Neuronal stem cell (in vitro differentiated cells): ENCODE data around the gene CDX2.

Experiments used
- DNase-seq: peaks from one replicate; pipeline ENCODE4 v3.0.0-alpha.2; 2013; ENCODE audit warnings: low spot score
- H2AFZ ChIP-seq: one replicate; pipeline ENCODE4 v1.6.1; 2013; ENCODE audit warnings: mild to moderate bottlenecking, low read length, inconsistent platforms
- H2AK5ac ChIP-seq: 2 replicates; pipeline ENCODE4 v1.6.1; 2013; ENCODE audit warnings: low read depth, mild to moderate bottlenecking, inconsistent platforms, low read length, moderate library complexity, mixed read lengths
- H2BK120ac ChIP-seq: 2 replicates; pipeline ENCODE4 v1.6.1; 2013; ENCODE audit warnings: low read depth, mild to moderate bottlenecking, inconsistent platforms, low read length, moderate library complexity, mixed read lengths
- H2BK12ac ChIP-seq: one replicate; pipeline ENCODE4 v1.6.1; 2013; ENCODE audit warnings: low read length, inconsistent platforms
- H2BK15ac ChIP-seq: 2 replicates; pipeline ENCODE4 v1.6.1; 2013; ENCODE audit warnings: mild to moderate bottlenecking, low read length, inconsistent platforms, mixed read lengths
- H2BK5ac ChIP-seq: one replicate; pipeline ENCODE4 v1.6.1; 2013; ENCODE audit warnings: inconsistent platforms, mild to moderate bottlenecking, low read length, moderate library complexity
- H3K14ac ChIP-seq: one replicate; pipeline ENCODE4 v1.6.1; 2013; ENCODE audit warnings: low read length, inconsistent platforms
- H3K18ac ChIP-seq: 2 replicates; pipeline ENCODE4 v1.6.1; 2013; ENCODE audit warnings: low read length, inconsistent platforms
- H3K23ac ChIP-seq: 2 replicates; pipeline ENCODE4 v1.6.1; 2013; ENCODE audit warnings: low read depth, mild to moderate bottlenecking, mixed read lengths, low read length, inconsistent platforms; ENCODE audit not compliant: poor library complexity
- H3K27ac ChIP-seq: replicated peaks from 3 replicates; pipeline ENCODE4 v1.5.1; 2013; ENCODE audit warnings: low read length, inconsistent platforms
- H3K27me3 ChIP-seq, 3 experiments: 2 replicates each; pipeline ENCODE4 v1.6.1; 2013; ENCODE audit warnings: low read length in 3 of 3, mild to moderate bottlenecking in 2 of 3, inconsistent platforms in 1 of 3, low read depth in 1 of 3, mixed read lengths in 1 of 3, moderate library complexity in 1 of 3; ENCODE audit not compliant: control insufficient read depth in 3 of 3, insufficient read depth in 3 of 3
- H3K36me3 ChIP-seq, 2 donors: replicated peaks in 1 of 2; 2 replicates each; pipeline ENCODE4 v1.6.1; 2013; ENCODE audit warnings: low read length in 2 of 2; ENCODE audit not compliant: control insufficient read depth in 2 of 2, insufficient read depth in 2 of 2
- H3K4ac ChIP-seq: 2 replicates; pipeline ENCODE4 v1.6.1; 2013; ENCODE audit warnings: inconsistent platforms, mild to moderate bottlenecking, low read length, moderate library complexity
- H3K4me1 ChIP-seq, 2 donors: 1 replicate in 1 of 2; 2 replicates in 1 of 2; pipeline ENCODE4 v1.6.1; 2013; ENCODE audit warnings: low read length in 2 of 2, low read depth in 1 of 2; ENCODE audit not compliant: control insufficient read depth in 2 of 2, insufficient read depth in 1 of 2
- H3K4me2 ChIP-seq: one replicate; pipeline ENCODE4 v1.6.1; 2013; ENCODE audit warnings: mild to moderate bottlenecking, low read length, inconsistent platforms; ENCODE audit not compliant: insufficient read depth, poor library complexity, severe bottlenecking
- H3K4me3 ChIP-seq, 2 donors: 2 replicates each; pipeline ENCODE4 v1.5.1; 2013; ENCODE audit warnings: low read length in 2 of 2, mild to moderate bottlenecking in 2 of 2, inconsistent platforms in 1 of 2, moderate library complexity in 1 of 2
- H3K79me1 ChIP-seq: one replicate; pipeline ENCODE4 v1.6.1; 2013; ENCODE audit warnings: low read depth, mild to moderate bottlenecking, inconsistent platforms, low read length, moderate library complexity
- H3K9ac ChIP-seq: one replicate; pipeline ENCODE4 v1.6.1; 2013; ENCODE audit warnings: mild to moderate bottlenecking, low read depth, low read length, inconsistent platforms; ENCODE audit not compliant: poor library complexity
- H3K9me3 ChIP-seq, 2 donors: replicated peaks in 1 of 2; 2 replicates each; pipeline versions ENCODE3 to v1.6.1; 2013; ENCODE audit warnings: low read length in 2 of 2, mild to moderate bottlenecking in 2 of 2, inconsistent platforms in 1 of 2, low read depth in 1 of 2, mixed read lengths in 1 of 2, moderate library complexity in 1 of 2; ENCODE audit not compliant: control insufficient read depth in 2 of 2, insufficient read depth in 1 of 2
- H4K8ac ChIP-seq: one replicate; pipeline ENCODE4 v1.6.1; 2013; ENCODE audit warnings: low read depth, mild to moderate bottlenecking, inconsistent platforms, low read length, moderate library complexity
- H4K91ac ChIP-seq: one replicate; pipeline ENCODE4 v1.6.1; 2013; ENCODE audit warnings: low read length, low read depth, mild to moderate bottlenecking, inconsistent platforms; ENCODE audit not compliant: poor library complexity
- WGBS, 2 donors: extraction: QIAGEN DNeasy Blood & Tissue Kit; methylation state at CpG; one replicate each; pipeline ENCODE4 v1.1.7; 2013; ENCODE audit warnings: missing lambda C conversion rate in 2 of 2, mixed read lengths in 1 of 2; ENCODE audit not compliant: insufficient read length in 2 of 2, insufficient replicate concordance in 1 of 2; ENCODE audit errors: extremely low coverage in 2 of 2; 5-methylcytosine and 5-hydroxymethylcytosine counted together

Gene CDX2

DNA sequence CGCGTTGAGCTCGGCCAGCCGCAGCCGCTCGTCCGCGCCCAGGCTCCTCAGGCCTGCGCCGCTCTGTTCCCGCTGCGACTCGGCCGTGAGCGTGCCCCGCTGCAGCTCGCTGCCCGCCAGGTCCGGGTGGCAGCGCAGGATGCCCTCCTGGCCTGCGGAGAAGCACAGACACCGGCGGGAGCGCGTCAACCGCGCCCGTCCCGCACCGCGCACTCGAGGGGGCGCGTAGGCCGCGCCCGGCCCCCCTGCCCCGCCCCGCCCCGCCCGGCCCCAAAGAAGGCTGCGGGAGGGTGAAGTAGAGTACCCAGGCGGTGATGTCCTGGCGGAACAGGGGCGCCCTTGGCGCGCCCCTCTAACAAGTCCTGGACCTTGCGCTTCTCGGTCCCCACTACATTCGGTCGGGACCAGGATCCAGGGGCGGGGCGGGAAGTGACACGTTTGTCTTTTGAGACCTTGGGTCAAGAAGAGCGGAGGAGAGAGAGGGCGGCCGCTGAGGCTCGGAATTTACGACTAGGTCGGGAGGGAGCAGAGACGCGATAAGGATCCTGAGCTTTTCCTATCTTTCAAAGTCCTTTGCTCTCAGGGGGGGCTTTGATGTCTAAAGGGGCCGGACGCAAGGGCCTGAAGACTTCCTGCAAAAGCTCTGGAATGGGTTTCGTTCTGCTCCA is 9.3 kb upstream of the CDX2 start:
- Histone ChIP-seq H3K14ac (no peak overlapping the region), H3K4me2 (peak overlapping the region; percentile 36), H3K4me3 (peak overlapping the region in 1 of 2 donors; percentile 47), H3K18ac (peak overlapping the region; percentile 66), H2AK5ac (no peak overlapping the region), H2BK15ac (no peak overlapping the region), H4K91ac (no peak overlapping the region), H3K27ac (no peak overlapping the region), H3K79me1 (no peaks in the 10 kb centered on the region), H3K36me3 (no peaks in the 10 kb centered on the region), H2BK5ac (no peak overlapping the region), H3K9ac (peak overlapping the region; percentile 31), H4K8ac (no peak overlapping the region), H3K27me3 (peaks cover 64 to 98% (median 97%) of the 10 kb centered on the region in 3 experiments), H3K9me3 (peaks cover 0 to 3% of the 10 kb centered on the region in 2 donors), H2BK120ac (no peak overlapping the region), H3K4me1 (peaks cover 0 to 1% of the 10 kb centered on the region in 2 donors), H2BK12ac (no peak overlapping the region), H3K4ac (no peak overlapping the region), H3K23ac (no peak overlapping the region), H2AFZ (peak overlapping the region; percentile 35)
- no CpG with 5 or more reads among the region's 65 CpGs for WGBS, 2 donors
- DNase-seq: no peak

DNA sequence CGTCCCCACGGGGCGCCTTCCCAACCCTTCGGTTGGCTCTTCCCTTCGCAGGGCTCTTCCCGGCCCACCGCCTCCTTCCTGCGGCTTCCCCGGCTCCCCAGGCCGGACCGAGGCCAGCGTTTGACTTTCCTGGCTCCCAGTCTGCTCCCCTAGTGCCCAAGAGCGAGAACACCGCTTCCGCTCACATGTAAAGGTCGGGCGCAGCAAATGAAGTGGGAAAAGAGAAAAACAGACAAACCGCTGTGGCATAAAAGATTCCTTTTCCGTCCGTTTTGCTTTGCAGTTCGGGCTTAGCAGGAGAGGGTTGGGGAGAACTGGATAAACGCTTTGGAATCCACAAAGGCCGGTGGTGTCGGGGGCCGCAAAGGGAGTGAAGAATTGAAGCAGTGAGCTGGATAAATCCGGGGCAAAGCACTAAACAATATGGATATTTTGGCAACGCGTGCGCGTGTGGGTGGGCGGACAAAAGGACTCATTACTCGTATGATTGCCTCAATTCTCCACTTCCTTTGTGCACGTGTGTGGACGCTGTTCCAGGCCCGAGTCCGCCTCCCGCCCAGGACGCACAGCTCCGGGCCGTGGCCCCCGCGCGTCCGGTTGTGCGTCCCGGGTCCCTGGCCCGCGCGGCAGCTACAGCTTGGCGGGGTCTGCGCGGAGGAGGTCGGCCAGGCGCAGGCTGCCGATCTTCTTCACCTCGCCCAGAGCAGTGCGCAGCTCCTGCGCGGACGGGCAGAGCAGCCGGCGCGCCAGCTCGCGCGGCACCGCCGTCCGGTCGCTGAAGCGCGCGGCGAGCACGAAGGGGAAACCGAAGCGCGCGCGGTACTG is 8.6 kb upstream of the CDX2 start:
- no peak overlapping the region for H2BK5ac ChIP-seq
- H2AFZ ChIP-seq: peak overlapping the region; percentile 35
- WGBS, 2 donors: no CpG with 5 or more reads among the region's 80 CpGs
- peak overlapping the region; percentile 34 for H2BK12ac ChIP-seq
- no peaks in the 10 kb centered on the region for H3K36me3 ChIP-seq
- no peak overlapping the region for H3K4ac ChIP-seq
- peaks cover 0 to 3% of the 10 kb centered on the region in 2 donors for H3K9me3 ChIP-seq
- peak overlapping the region; percentile 66 for H3K18ac ChIP-seq
- H3K27me3 ChIP-seq: peaks cover 64 to 99% (median 92%) of the 10 kb centered on the region in 3 experiments
- H3K4me3 ChIP-seq: peak overlapping the region in 1 of 2 donors; percentile 47
- no peak overlapping the region for H3K27ac ChIP-seq
- no peak overlapping the region for H4K91ac ChIP-seq
- H2BK15ac ChIP-seq: peak overlapping the region; percentile 57
- peak overlapping the region; percentile 31 for H3K9ac ChIP-seq
- no peak overlapping the region for H2BK120ac ChIP-seq
- H3K14ac ChIP-seq: no peak overlapping the region
- H3K4me2 ChIP-seq: peak overlapping the region; percentile 36
- peaks cover 0 to 6% of the 10 kb centered on the region in 2 donors for H3K4me1 ChIP-seq
- DNase-seq: no peak
- H3K79me1 ChIP-seq: no peaks in the 10 kb centered on the region
- peak overlapping the region; percentile 31 for H3K23ac ChIP-seq
- no peak overlapping the region for H4K8ac ChIP-seq
- H2AK5ac ChIP-seq: no peak overlapping the region

GRCh38 chr13:27976362-27977091 is 7.4 kb upstream of the CDX2 start:
- no peak overlapping the region for H3K27ac ChIP-seq

More at GRCh38 chr13:27976362-27977091, 7.4 kb upstream of the CDX2 start:
- Histone ChIP-seq H3K14ac (no peak overlapping the region), H4K8ac (no peak overlapping the region), H2AK5ac (peak overlapping the region; percentile 14), H2AFZ (no peak overlapping the region), H3K4me3 (no peak overlapping the region), H3K4ac (no peak overlapping the region), H2BK5ac (no peak overlapping the region), H3K9me3 (peaks cover 0 to 3% of the 10 kb centered on the region in 2 donors), H4K91ac (no peak overlapping the region), H3K36me3 (no peaks in the 10 kb centered on the region), H3K4me1 (peaks cover 2 to 17% of the 10 kb centered on the region in 2 donors), H3K4me2 (no peak overlapping the region), H3K27me3 (peaks cover 60 to 99% (median 85%) of the 10 kb centered on the region in 3 experiments), H3K18ac (no peak overlapping the region), H3K9ac (no peak overlapping the region), H3K23ac (no peak overlapping the region), H3K79me1 (peaks cover 1% of the 10 kb centered on the region), H2BK12ac (no peak overlapping the region), H2BK120ac (no peak overlapping the region), H2BK15ac (no peak overlapping the region)
- no peak for DNase-seq
- no CpG with 5 or more reads among the region's 12 CpGs for WGBS, 2 donors
